Measurements from ENCODE around the gene KRT36. TPM values are rescaled to one million over a fixed set of nuclear protein-coding genes. Genes with fewer than 3 reads are reported as not detected.

The KRT36 gene
- total RNA-seq, result not detected in 2 replicates

GRCh38 chr17:41489531-41489930 is at the start of gene KRT36:
Gene KRT36 (minus strand): TSS chr17:41489910. CDS start chr17:41489864, 46 bp downstream.
- Mint-ChIP-seq H3K36me3 (ENCODE audit: low read depth) (no peaks in the 10 kb centered on the region), H3K27ac (no peak within 1 kb of the TSS), H3K4me3 (no peak within 1 kb of the TSS), H3K9me3 (no peaks in the 10 kb centered on the region), H3K27me3 (peaks cover 16% of the 10 kb centered on the region), H3K4me1 (no peaks in the 10 kb centered on the region)
- ChIA-PET POLR2A (no interaction called here), CTCF (interaction anchor here (0.6 kb wide), 1 partner anchor 89 kb away, joined by 3 read pairs; no protein-coding TSS in a partner anchor)
- ATAC-seq (ENCODE audit: low read depth), result no peak
- DNase-seq, result no peak
- TF ChIP-seq, protein P1, sequence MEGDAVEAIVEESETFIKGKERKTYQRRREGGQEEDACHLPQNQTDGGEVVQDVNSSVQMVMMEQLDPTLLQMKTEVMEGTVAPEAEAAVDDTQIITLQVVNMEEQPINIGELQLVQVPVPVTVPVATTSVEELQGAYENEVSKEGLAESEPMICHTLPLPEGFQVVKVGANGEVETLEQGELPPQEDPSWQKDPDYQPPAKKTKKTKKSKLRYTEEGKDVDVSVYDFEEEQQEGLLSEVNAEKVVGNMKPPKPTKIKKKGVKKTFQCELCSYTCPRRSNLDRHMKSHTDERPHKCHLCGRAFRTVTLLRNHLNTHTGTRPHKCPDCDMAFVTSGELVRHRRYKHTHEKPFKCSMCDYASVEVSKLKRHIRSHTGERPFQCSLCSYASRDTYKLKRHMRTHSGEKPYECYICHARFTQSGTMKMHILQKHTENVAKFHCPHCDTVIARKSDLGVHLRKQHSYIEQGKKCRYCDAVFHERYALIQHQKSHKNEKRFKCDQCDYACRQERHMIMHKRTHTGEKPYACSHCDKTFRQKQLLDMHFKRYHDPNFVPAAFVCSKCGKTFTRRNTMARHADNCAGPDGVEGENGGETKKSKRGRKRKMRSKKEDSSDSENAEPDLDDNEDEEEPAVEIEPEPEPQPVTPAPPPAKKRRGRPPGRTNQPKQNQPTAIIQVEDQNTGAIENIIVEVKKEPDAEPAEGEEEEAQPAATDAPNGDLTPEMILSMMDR (IDR thresholded peaks at IDR 0.05), result no peak
- intact Hi-C loops (cut with micrococcal nuclease), result no loop called here

DNA sequence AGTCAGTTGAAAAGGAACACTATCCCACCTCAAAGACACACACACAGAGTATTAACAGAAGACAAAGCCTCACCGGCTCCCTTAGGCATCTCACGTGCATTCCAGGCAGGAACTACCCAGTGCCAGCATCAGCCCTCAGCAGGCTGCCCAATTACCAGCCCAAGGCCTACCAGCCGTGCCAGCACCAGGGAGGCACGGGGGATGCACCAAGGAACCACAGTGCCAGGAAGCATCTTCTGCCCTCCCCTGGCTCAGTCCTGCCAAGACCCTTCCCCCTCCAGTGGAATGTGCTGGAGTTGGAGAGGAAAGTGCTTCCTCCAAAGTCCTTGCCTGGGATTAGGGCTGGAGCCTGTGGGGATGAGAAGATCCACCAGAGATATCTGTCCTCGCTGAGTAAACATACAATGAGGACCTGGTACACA is 49.4 kb upstream of the KRT36 start:
- no peak overlapping the region for H3K4me3 Mint-ChIP-seq
- no peak overlapping the region for H3K27ac Mint-ChIP-seq
- DNase-seq (no peak), ATAC-seq (ENCODE audit: low read depth) (no peak)
- POLR2A ChIA-PET, result no interaction called here
- H3K9me3 Mint-ChIP-seq, result no peaks in the 10 kb centered on the region
- intact Hi-C loops (cut with micrococcal nuclease), result no loop called here
- H3K27me3 Mint-ChIP-seq, result peaks cover 36% of the 10 kb centered on the region
- H3K36me3 Mint-ChIP-seq (ENCODE audit: low read depth), result no peaks in the 10 kb centered on the region
- TF ChIP-seq, protein P1 (IDR thresholded peaks at IDR 0.05), result no peak
- no peaks in the 10 kb centered on the region for H3K4me1 Mint-ChIP-seq
- CTCF ChIA-PET, result interaction anchor here (2.1 kb wide), 1 partner anchor 10 kb away, joined by 4 read pairs; no protein-coding TSS in a partner anchor

GRCh38 chr17:41538565-41538991 is 48.9 kb upstream of the KRT36 start:
- no peak for DNase-seq
- no peaks in the 10 kb centered on the region for H3K9me3 Mint-ChIP-seq
- POLR2A ChIA-PET, result no interaction called here
- ATAC-seq (ENCODE audit: low read depth), result no peak
- H3K4me3 Mint-ChIP-seq, result no peak overlapping the region
- intact Hi-C loops (cut with micrococcal nuclease), result no loop called here
- peaks cover 38% of the 10 kb centered on the region for H3K27me3 Mint-ChIP-seq
- no peak overlapping the region for H3K27ac Mint-ChIP-seq
- no peaks in the 10 kb centered on the region for H3K36me3 Mint-ChIP-seq (ENCODE audit: low read depth)
- TF ChIP-seq, protein P1 (IDR thresholded peaks at IDR 0.05), result no peak
- CTCF ChIA-PET, result interaction anchor here (2.1 kb wide), 1 partner anchor 11 kb away, joined by 4 read pairs; no protein-coding TSS in a partner anchor
- H3K4me1 Mint-ChIP-seq, result no peaks in the 10 kb centered on the region

DNA sequence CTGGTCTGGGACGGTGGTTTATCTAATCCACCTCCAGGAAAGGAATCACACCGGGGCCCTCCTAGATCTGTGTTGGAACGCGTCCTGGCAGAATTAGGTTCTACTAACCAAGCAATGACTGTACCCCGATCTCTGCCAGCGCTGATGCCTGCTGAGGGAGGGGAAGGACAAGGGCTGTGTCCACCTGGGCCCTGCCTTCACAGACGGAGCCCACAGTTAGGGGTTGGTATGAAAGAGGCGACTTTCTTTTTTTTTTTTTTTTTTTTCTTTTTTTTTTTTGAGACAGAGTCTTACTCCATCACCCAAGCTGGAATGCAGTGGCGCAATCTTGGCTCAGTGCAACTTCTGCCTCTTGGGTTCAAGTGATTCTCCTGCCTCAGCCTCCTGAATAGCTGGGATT is 48.3 kb upstream of the KRT36 start:
- peaks cover 38% of the 10 kb centered on the region for H3K27me3 Mint-ChIP-seq
- ATAC-seq (ENCODE audit: low read depth), result no peak
- H3K27ac Mint-ChIP-seq, result no peak overlapping the region

GRCh38 chr17:41537614-41537954 is 47.9 kb upstream of the KRT36 start:
- Mint-ChIP-seq H3K36me3 (ENCODE audit: low read depth) (no peaks in the 10 kb centered on the region), H3K27me3 (peaks cover 42% of the 10 kb centered on the region), H3K4me1 (no peaks in the 10 kb centered on the region), H3K27ac (no peak overlapping the region), H3K4me3 (no peak overlapping the region), H3K9me3 (no peaks in the 10 kb centered on the region)
- ATAC-seq (ENCODE audit: low read depth), result no peak
- POLR2A ChIA-PET, result no interaction called here
- intact Hi-C loops (cut with micrococcal nuclease), result no loop called here
- DNase-seq, result no peak
- CTCF ChIA-PET, result no interaction called here
- TF ChIP-seq, protein P1 (IDR thresholded peaks at IDR 0.05), result no peak

More for the DNA sequence above, 48.3 kb upstream of the KRT36 start:
- ChIA-PET CTCF (no interaction called here), POLR2A (no interaction called here)
- no peak overlapping the region for H3K4me3 Mint-ChIP-seq
- TF ChIP-seq, protein P1 (IDR thresholded peaks at IDR 0.05), result no peak
- intact Hi-C loops (cut with micrococcal nuclease), result no loop called here
- H3K9me3 Mint-ChIP-seq, result no peaks in the 10 kb centered on the region
- H3K4me1 Mint-ChIP-seq, result no peaks in the 10 kb centered on the region
- no peaks in the 10 kb centered on the region for H3K36me3 Mint-ChIP-seq (ENCODE audit: low read depth)
- no peak for DNase-seq
